ENCODE data around the gene RECQL5.

The RECQL5 gene

GRCh38 chr17:75619506-75620431 is 47.2 kb downstream of the RECQL5 start:
- no peak for DNase-seq (ENCODE audit: low read depth in 1 of 2, low spot score in 1 of 2)

- no peak for DNase-seq (ENCODE audit: low read depth in 1 of 2, low spot score in 1 of 2)
These were observed 49.3 kb downstream of the RECQL5 start for GRCh38 chr17:75617675-75618074.

GRCh38 chr17:75617218-75617617 is 49.7 kb downstream of the RECQL5 start:
- no peak for DNase-seq (ENCODE audit: low read depth in 1 of 2, low spot score in 1 of 2)

GRCh38 chr17:75616521-75617122 is 50.3 kb downstream of the RECQL5 start:
- DNase-seq (ENCODE audit: low read depth in 1 of 2, low spot score in 1 of 2), result no peak

GRCh38 chr17:75615301-75615700 is 51.7 kb downstream of the RECQL5 start:
- DNase-seq (ENCODE audit: low read depth in 1 of 2, low spot score in 1 of 2), result no peak

GRCh38 chr17:75614556-75615270 is 52.2 kb downstream of the RECQL5 start:
- no peak for DNase-seq (ENCODE audit: low read depth in 1 of 2, low spot score in 1 of 2)

GRCh38 chr17:75614006-75614405 is 52.9 kb downstream of the RECQL5 start:
- DNase-seq (ENCODE audit: low read depth in 1 of 2, low spot score in 1 of 2), result no peak

GRCh38 chr17:75612906-75613626 is 53.9 kb downstream of the RECQL5 start:
- no peak for DNase-seq (ENCODE audit: low read depth in 1 of 2, low spot score in 1 of 2)

GRCh38 chr17:75611851-75612429 is 55.0 kb downstream of the RECQL5 start:
- DNase-seq (ENCODE audit: low read depth in 1 of 2, low spot score in 1 of 2), result no peak

- no peak for DNase-seq (ENCODE audit: low read depth in 1 of 2, low spot score in 1 of 2)
These were observed 56.6 kb downstream of the RECQL5 start for GRCh38 chr17:75610103-75610984.

- no peak for DNase-seq (ENCODE audit: low read depth in 1 of 2, low spot score in 1 of 2)
These were observed 59.9 kb downstream of the RECQL5 start for GRCh38 chr17:75607086-75607485.

GRCh38 chr17:75605790-75606189 is 61.2 kb downstream of the RECQL5 start:
- DNase-seq (ENCODE audit: low read depth in 1 of 2, low spot score in 1 of 2), result no peak

- no peak for DNase-seq (ENCODE audit: low read depth in 1 of 2, low spot score in 1 of 2)
These were observed 62.8 kb downstream of the RECQL5 start for GRCh38 chr17:75604034-75604695.

GRCh38 chr17:75603123-75603522 is 63.8 kb downstream of the RECQL5 start:
- DNase-seq (ENCODE audit: low read depth in 1 of 2, low spot score in 1 of 2), result no peak

GRCh38 chr17:75602644-75603043 is 64.3 kb downstream of the RECQL5 start:
- DNase-seq (ENCODE audit: low read depth in 1 of 2, low spot score in 1 of 2), result no peak

- peak; percentile 25 to 37 for DNase-seq (ENCODE audit: low read depth in 1 of 2, low spot score in 1 of 2)
These were observed 65.6 kb downstream of the RECQL5 start for GRCh38 chr17:75601057-75601987.

- DNase-seq (ENCODE audit: low read depth in 1 of 2, low spot score in 1 of 2), result no peak
These were observed 70.5 kb downstream of the RECQL5 start for GRCh38 chr17:75596320-75597087.

Measured in activated T-helper 1 cell treated with anti-CD3 and anti-CD28 coated beads, Interleukin-2, amount 50 U/mL, for 16 hours (primary cell).